IMR-90 (cell line): ENCODE data around the gene PDX1. TPM values are rescaled to one million over a fixed set of nuclear protein-coding genes. Genes with fewer than 3 reads are reported as not detected.

Experiments
- ATAC-seq: fragments of 200-7000 bp; cut with Tn5 transposase; 2 replicates; pipeline ENCODE4 v1.9.1; 2020; ENCODE audit warnings: low read depth, mild to moderate bottlenecking, moderate library complexity
- BruUV-seq: library from RNA; stranded (reverse); fragments of 400-500 nt; replicated peaks from 2 replicates; lab custom pipeline; 2021; lab: Mats Ljungman, UMichigan
- CTCF ChIA-PET: fragments of 300-600 bp; formaldehyde crosslinking; extraction: SDS; loops from one replicate; lab custom pipeline; 2021; ENCODE audit warnings: antibody characterized with exemption; lab: Yijun Ruan, JAX
- POLR2A ChIA-PET: fragments of 300-600 bp; sonication (Branson Sonifier 250); formaldehyde crosslinking; loops from one replicate; lab custom pipeline; 2022; ENCODE audit warnings: antibody characterized with exemption; ENCODE audit not compliant: unreplicated experiment; lab: Charles Lee
- DNase-seq: peaks from one replicate; pipeline ENCODE4 v3.0.0; 2013
- H2AFZ ChIP-seq: replicated peaks from 2 replicates; pipeline ENCODE3; 2013; ENCODE audit warnings: low read length, mild to moderate bottlenecking; ENCODE audit not compliant: poor library complexity
- H2AK5ac ChIP-seq: 2 replicates; pipeline ENCODE4 v1.6.1; 2013; ENCODE audit warnings: low read depth, low read length, inconsistent platforms
- H2AK9ac ChIP-seq: replicated peaks from 2 replicates; pipeline ENCODE3; 2013; ENCODE audit warnings: mild to moderate bottlenecking, low read depth, low read length, moderate library complexity; ENCODE audit not compliant: poor library complexity
- H2BK120ac ChIP-seq: 2 replicates; pipeline ENCODE4 v1.6.1; 2013; ENCODE audit warnings: low read depth, low read length, inconsistent platforms
- H2BK15ac ChIP-seq: 3 replicates; pipeline ENCODE4 v1.6.1; 2013; ENCODE audit warnings: low read depth, low read length, inconsistent platforms
- H2BK20ac ChIP-seq: 2 replicates; pipeline ENCODE4 v1.6.1; 2013; ENCODE audit warnings: low read depth, mild to moderate bottlenecking, inconsistent platforms, low read length, moderate library complexity
- H2BK5ac ChIP-seq: 2 replicates; pipeline ENCODE4 v1.6.1; 2013; ENCODE audit warnings: mild to moderate bottlenecking, low read depth, low read length, inconsistent platforms; ENCODE audit not compliant: poor library complexity, severe bottlenecking
- H3K14ac ChIP-seq: replicated peaks from 2 replicates; pipeline ENCODE4 v1.6.1; 2013; ENCODE audit warnings: low read depth, low read length, inconsistent platforms
- H3K18ac ChIP-seq: 2 replicates; pipeline ENCODE4 v1.6.1; 2013; ENCODE audit warnings: low read depth, low read length, control low read depth
- H3K23ac ChIP-seq: 2 replicates; pipeline ENCODE4 v1.6.1; 2013; ENCODE audit warnings: low read depth, low read length, inconsistent platforms
- H3K27ac ChIP-seq: 2 replicates; pipeline ENCODE4 v1.5.1; 2013; ENCODE audit warnings: mild to moderate bottlenecking, control low read depth, low read length; ENCODE audit not compliant: insufficient read depth
- H3K27me3 ChIP-seq: 2 replicates; pipeline ENCODE4 v1.6.1; 2013; ENCODE audit warnings: low read length; ENCODE audit not compliant: control insufficient read depth, insufficient read depth
- H3K36me3 ChIP-seq: 2 replicates; pipeline ENCODE4 v1.6.1; 2013; ENCODE audit warnings: low read length, mixed read lengths; ENCODE audit not compliant: control insufficient read depth, insufficient read depth
- H3K4ac ChIP-seq: 2 replicates; pipeline ENCODE4 v1.6.1; 2013; ENCODE audit warnings: low read depth, low read length, inconsistent platforms
- H3K4me1 ChIP-seq: 2 replicates; pipeline ENCODE4 v1.6.1; 2013; ENCODE audit warnings: low read length, mixed read lengths; ENCODE audit not compliant: control insufficient read depth, insufficient read depth
- H3K4me2 ChIP-seq: 2 replicates; pipeline ENCODE4 v1.6.1; 2013; ENCODE audit warnings: low read depth, mild to moderate bottlenecking, control low read depth, low read length, moderate library complexity
- H3K4me3 ChIP-seq: 2 replicates; pipeline ENCODE4 v1.5.1; 2013; ENCODE audit warnings: low read depth, mild to moderate bottlenecking, control low read depth, low read length, moderate library complexity; ENCODE audit not compliant: insufficient read depth
- H3K56ac ChIP-seq: 2 replicates; pipeline ENCODE4 v1.6.1; 2013; ENCODE audit warnings: low read length, inconsistent platforms; ENCODE audit not compliant: insufficient read depth; ENCODE audit errors: extremely low read depth
- H3K79me1 ChIP-seq, 2 experiments: 2 replicates each; pipeline ENCODE4 v1.6.1; 2013; ENCODE audit warnings: low read length in 2 of 2, inconsistent platforms in 1 of 2, low read depth in 1 of 2
- H3K9ac ChIP-seq: 2 replicates; pipeline ENCODE4 v1.6.1; 2013; ENCODE audit warnings: low read depth, low read length, control low read depth
- H3K9me1 ChIP-seq: 2 replicates; pipeline ENCODE4 v1.6.1; 2013; ENCODE audit warnings: low read length, inconsistent platforms; ENCODE audit not compliant: insufficient read depth
- H3K9me3 ChIP-seq: 2 replicates; pipeline ENCODE4 v1.6.1; 2013; ENCODE audit warnings: low read length; ENCODE audit not compliant: control insufficient read depth, insufficient read depth
- H4K20me1 ChIP-seq: 2 replicates; pipeline ENCODE4 v1.6.1; 2013; ENCODE audit warnings: low read length, inconsistent platforms; ENCODE audit not compliant: insufficient read depth
- H4K5ac ChIP-seq: 2 replicates; pipeline ENCODE4 v1.6.1; 2013; ENCODE audit warnings: mild to moderate bottlenecking, low read depth, low read length, control low read depth
- H4K8ac ChIP-seq, 2 experiments: 2 replicates each; pipeline ENCODE4 v1.6.1; 2013; ENCODE audit warnings: low read depth in 2 of 2, low read length in 2 of 2, control low read depth in 1 of 2, inconsistent platforms in 1 of 2
- H4K91ac ChIP-seq: 2 replicates; pipeline ENCODE4 v1.6.1; 2013; ENCODE audit warnings: low read depth, low read length, inconsistent platforms; ENCODE audit not compliant: insufficient read depth
- BHLHE40 ChIP-seq: fragments of 150-350 bp; IDR thresholded peaks from 2 replicates; pipeline ENCODE4 v1.6.1; 2016; ENCODE audit warnings: mild to moderate bottlenecking, low read depth, low read length
- CTCF ChIP-seq: conservative IDR thresholded peaks from 2 replicates; pipeline ENCODE4 v1.5.1; 2012; ENCODE audit warnings: mild to moderate bottlenecking, low read depth, low read length, improper control_type of control experiment
- ELK1 ChIP-seq: fragments of 150-350 bp; IDR thresholded peaks from 2 replicates; pipeline ENCODE4 v1.6.1; 2016; ENCODE audit warnings: low read depth, mild to moderate bottlenecking, low read length, moderate library complexity, borderline replicate concordance
- FOS ChIP-seq: fragments of 150-350 bp; IDR thresholded peaks from 2 replicates; pipeline ENCODE4 v1.6.1; 2016; ENCODE audit warnings: low read depth, low read length
- MAFK ChIP-seq: IDR thresholded peaks from 2 replicates; pipeline ENCODE4 v1.6.1; 2012; ENCODE audit warnings: low read depth, low read length, improper control_type of control experiment
- MAZ ChIP-seq: IDR thresholded peaks from 2 replicates; pipeline ENCODE4 v1.6.1; 2012; ENCODE audit warnings: low read depth, mild to moderate bottlenecking, low read length, improper control_type of control experiment, moderate library complexity, borderline replicate concordance
- MXI1 ChIP-seq: IDR thresholded peaks from 2 replicates; pipeline ENCODE4 v1.6.1; 2012; ENCODE audit warnings: low read depth, mild to moderate bottlenecking, low read length, moderate library complexity, borderline replicate concordance
- NFE2L2 ChIP-seq: fragments of 150-350 bp; IDR thresholded peaks from 2 replicates; pipeline ENCODE4 v1.6.1; 2016; ENCODE audit warnings: low read depth, mild to moderate bottlenecking, low read length
- POLR2A ChIP-seq: IDR thresholded peaks from 2 replicates; pipeline ENCODE4 v1.6.1; 2012; ENCODE audit warnings: mild to moderate bottlenecking, low read depth, low read length
- RAD21 ChIP-seq: IDR thresholded peaks from 2 replicates; pipeline ENCODE4 v1.6.1; 2012; ENCODE audit warnings: low read length, improper control_type of control experiment
- RCOR1 ChIP-seq: IDR thresholded peaks from 2 replicates; pipeline ENCODE4 v1.6.1; 2012; ENCODE audit warnings: mild to moderate bottlenecking, low read length, improper control_type of control experiment; ENCODE audit not compliant: insufficient replicate concordance
- RFX5 ChIP-seq: IDR thresholded peaks from 2 replicates; pipeline ENCODE4 v1.8.0; 2012; ENCODE audit warnings: low read depth, mild to moderate bottlenecking, low read length, moderate library complexity
- SMC3 ChIP-seq: fragments of 150-350 bp; IDR thresholded peaks from 2 replicates; pipeline ENCODE4 v1.6.1; 2016; ENCODE audit warnings: low read depth, mild to moderate bottlenecking, antibody characterized with exemption, low read length, moderate library complexity
- USF2 ChIP-seq: fragments of 150-350 bp; IDR thresholded peaks from 2 replicates; pipeline ENCODE4 v1.6.1; 2017; ENCODE audit warnings: mild to moderate bottlenecking, antibody characterized with exemption, low read length, low read depth
- WGBS, 2 experiments: methylation state at CpG; one replicate each; pipeline versions ENCODE4 v1.1.5 to v1.1.7; 2013; ENCODE audit warnings: missing lambda C conversion rate in 2 of 2; ENCODE audit not compliant: insufficient read length in 1 of 2; ENCODE audit errors: extremely low coverage in 2 of 2; 5-methylcytosine and 5-hydroxymethylcytosine counted together
- dilution Hi-C: fragments of 300-500 bp; cut with HindIII; formaldehyde crosslinking; loops from one replicate; pipeline ENCODE4 v1.14.3; 2018; ENCODE audit warnings: low sequenced_read_pairs; ENCODE audit not compliant: unreplicated experiment
- in situ Hi-C: fragments of 300-500 bp; cut with MboI; formaldehyde crosslinking; loops from 3 replicates; pipeline ENCODE4 v1.14.3; 2019; ENCODE audit warnings: low sequenced_read_pairs, inconsistent platforms, mixed read lengths
- intact Hi-C: fragments of 100-400 bp; cut with micrococcal nuclease; formaldehyde crosslinking; loops from 2 replicates; pipeline ENCODE4 v1.10.0; 2022
- polyA plus RNA-seq, 3 experiments: library from polyadenylated mRNA; depleted of rRNA; stranded (reverse); fragments of >200 nt; gene quantifications; 2 replicates each; pipeline ENCODE4 v1.2.3, GENCODE V29; 2012; ENCODE audit warnings: low replicate concordance in 1 of 3
- total RNA-seq: library from RNA; depleted of rRNA; stranded (reverse); fragments of >200 nt; gene quantifications from 2 replicates; pipeline ENCODE4 v1.2.3, GENCODE V29; 2012

Gene PDX1
- total and polyA plus RNA-seq, 2 of the 4 experiments (the other 2 are of a cell fraction) = not detected

GRCh38 chr13:27921961-27922882 is 2.4 kb downstream of the PDX1 start:
- dilution Hi-C loops = no loop called here
- Histone ChIP-seq H4K20me1 (no peaks in the 10 kb centered on the region), H2AK9ac (no peak overlapping the region), H2BK20ac (no peak overlapping the region), H4K91ac (no peak overlapping the region), H3K9me3 (peaks cover 6% of the 10 kb centered on the region), H3K4me3 (no peak overlapping the region), H2BK120ac (no peak overlapping the region), H3K9ac (no peak overlapping the region), H2BK15ac (no peak overlapping the region), H3K4ac (no peak overlapping the region), H4K5ac (no peak overlapping the region), H3K9me1 (no peaks in the 10 kb centered on the region), H3K18ac (no peak overlapping the region), H3K14ac (no peak overlapping the region), H3K56ac (no peak overlapping the region), H3K4me1 (peaks cover 3% of the 10 kb centered on the region; the same call in 1 of the 2 replicates), H3K27me3 (peaks cover 95% of the 10 kb centered on the region), H2BK5ac (no peak overlapping the region), H2AFZ (no peak overlapping the region), H3K27ac (no peak overlapping the region), H3K23ac (no peak overlapping the region), H3K79me1 (no peaks in the 10 kb centered on the region), H3K4me2 (no peak overlapping the region), H4K8ac (no peak overlapping the region), H3K36me3 (no peaks in the 10 kb centered on the region), H2AK5ac (no peak overlapping the region)
- ChIA-PET CTCF (interaction anchor here (0.9 kb wide), 1 partner anchor 11 kb away, joined by 3 read pairs; no protein-coding TSS in a partner anchor), POLR2A (no interaction called here)
- intact Hi-C loops = no loop called here
- WGBS, 2 experiments = 0% methylated on average over 10 of the region's 39 CpGs; no CpG with 5 or more reads in 1 of the 2 experiments
- in situ Hi-C loops = no loop called here
- ATAC-seq = no peak
- BruUV-seq = no TSS peak
- no peak for DNase-seq
- TF ChIP-seq FOS (no peak), POLR2A (no peak), CTCF (no peak), MAFK (no peak), RCOR1 (no peak), SMC3 (no peak), MXI1 (no peak), RAD21 (no peak), USF2 (no peak), NFE2L2 (no peak), MAZ (no peak), ELK1 (no peak), RFX5 (no peak), BHLHE40 (no peak)
